Dendritic cell treated with granulocyte-macrophage colony-stimulating factor and Interleukin-4, amounts not matched to agents 40 ng/mL and 50 ng/mL, for 4 days (primary cell): Measurements from ENCODE around the gene CEACAM5.

Experiments used
- H3K27ac Mint-ChIP-seq: one replicate; pipeline ENCODE4 v1.8.0; 2022; ENCODE audit warnings: mild to moderate bottlenecking, mixed read lengths
- H3K27me3 Mint-ChIP-seq: one replicate; pipeline ENCODE4 v1.8.0; 2022; ENCODE audit warnings: mild to moderate bottlenecking, mixed read lengths
- H3K36me3 Mint-ChIP-seq: one replicate; pipeline ENCODE4 v1.8.0; 2022; ENCODE audit warnings: low read depth, mixed read lengths
- H3K4me1 Mint-ChIP-seq: one replicate; pipeline ENCODE4 v1.8.0; 2022; ENCODE audit warnings: low read depth, mixed read lengths
- H3K4me3 Mint-ChIP-seq: one replicate; pipeline ENCODE4 v1.8.0; 2022; ENCODE audit warnings: mild to moderate bottlenecking, moderate library complexity, mixed read lengths
- H3K9me3 Mint-ChIP-seq: one replicate; pipeline ENCODE4 v1.8.0; 2022; ENCODE audit warnings: mixed read lengths
- intact Hi-C: fragments of 100-400 bp; cut with micrococcal nuclease; formaldehyde crosslinking; loops from one replicate; pipeline ENCODE4 v1.15.0; 2022

The CEACAM5 gene

GRCh38 chr19:41708481-41708880, at the start of gene CEACAM5:
TSS of gene CEACAM5 (plus strand) at chr19:41708626. CDS start at chr19:41708732, 106 bp downstream.
- no peak within 1 kb of the TSS for H3K27ac Mint-ChIP-seq
- intact Hi-C loops = no loop called here

GRCh38 chr19:41666075-41666474, 42.4 kb upstream of the CEACAM5 start:
- no peaks in the 10 kb centered on the region for H3K36me3 Mint-ChIP-seq
- H3K27ac Mint-ChIP-seq = no peak overlapping the region
- peaks cover 45% of the 10 kb centered on the region for H3K9me3 Mint-ChIP-seq
- H3K4me1 Mint-ChIP-seq = no peaks in the 10 kb centered on the region
- peaks cover 36% of the 10 kb centered on the region for H3K27me3 Mint-ChIP-seq
- H3K4me3 Mint-ChIP-seq = no peak overlapping the region
- intact Hi-C loops = no loop called here

More at GRCh38 chr19:41708481-41708880, at the start of gene CEACAM5:
- H3K36me3 Mint-ChIP-seq = no peaks in the 10 kb centered on the region
- H3K9me3 Mint-ChIP-seq = no peaks in the 10 kb centered on the region
- H3K4me1 Mint-ChIP-seq = peaks cover 7% of the 10 kb centered on the region
- H3K27me3 Mint-ChIP-seq = peaks cover 44% of the 10 kb centered on the region
- no peak within 1 kb of the TSS for H3K4me3 Mint-ChIP-seq

DNA sequence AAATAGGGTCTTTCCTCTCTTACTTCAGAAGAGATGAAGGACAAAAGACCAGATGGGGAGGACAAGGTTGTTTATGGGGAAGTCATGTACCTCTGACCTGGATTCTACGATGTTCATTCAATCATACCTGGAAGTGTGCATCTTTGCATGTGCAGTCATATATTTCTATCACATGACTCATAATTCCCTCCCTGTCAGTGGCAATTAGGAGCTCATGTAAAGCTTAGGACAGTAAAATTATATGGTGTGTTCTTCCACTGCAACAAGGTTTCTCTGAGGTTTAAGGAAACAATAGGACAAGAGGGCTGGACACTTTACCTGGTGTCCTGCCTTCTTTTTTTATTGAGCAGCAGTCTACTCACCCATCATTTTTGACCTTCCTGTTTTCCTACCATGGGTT, 40.1 kb upstream of the CEACAM5 start:
- Mint-ChIP-seq H3K9me3 (peaks cover 45% of the 10 kb centered on the region), H3K27ac (no peak overlapping the region), H3K4me3 (no peak overlapping the region), H3K36me3 (no peaks in the 10 kb centered on the region), H3K4me1 (no peaks in the 10 kb centered on the region), H3K27me3 (peaks cover 42% of the 10 kb centered on the region)
- intact Hi-C loops = no loop called here

GRCh38 chr19:41670755-41671154, 37.7 kb upstream of the CEACAM5 start:
- Mint-ChIP-seq H3K4me3 (no peak overlapping the region), H3K9me3 (peaks cover 21% of the 10 kb centered on the region), H3K27me3 (peaks cover 42% of the 10 kb centered on the region), H3K27ac (no peak overlapping the region), H3K36me3 (no peaks in the 10 kb centered on the region), H3K4me1 (no peaks in the 10 kb centered on the region)
- intact Hi-C loops = no loop called here

GRCh38 chr19:41671486-41671885, 36.9 kb upstream of the CEACAM5 start:
- Mint-ChIP-seq H3K27me3 (peaks cover 44% of the 10 kb centered on the region), H3K9me3 (peaks cover 13% of the 10 kb centered on the region), H3K4me3 (no peak overlapping the region), H3K4me1 (no peaks in the 10 kb centered on the region), H3K36me3 (no peaks in the 10 kb centered on the region), H3K27ac (no peak overlapping the region)
- intact Hi-C loops = no loop called here

DNA sequence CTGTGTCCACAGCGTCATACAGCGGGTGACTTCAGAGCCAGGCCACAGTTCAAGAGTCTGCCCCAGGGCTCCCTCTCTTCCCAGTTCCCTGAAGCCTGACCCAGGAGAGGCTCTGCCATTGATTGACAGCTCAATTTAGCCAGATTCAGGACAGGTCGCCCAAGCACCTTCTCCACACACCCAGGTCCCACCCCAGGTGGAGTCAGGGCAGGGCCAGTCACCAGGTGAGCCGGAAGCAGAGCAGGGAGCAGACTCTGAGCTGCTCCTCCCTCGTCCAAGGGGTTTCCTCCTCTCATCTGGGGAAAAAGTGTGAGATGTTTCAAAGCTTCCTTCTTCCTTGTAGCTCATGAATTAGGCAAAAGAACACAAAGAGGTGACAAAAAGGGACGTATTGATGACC, 26.0 kb upstream of the CEACAM5 start:
- H3K27me3 Mint-ChIP-seq = peaks cover 30% of the 10 kb centered on the region
- H3K4me3 Mint-ChIP-seq = no peak overlapping the region
- H3K4me1 Mint-ChIP-seq = no peaks in the 10 kb centered on the region
- no peak overlapping the region for H3K27ac Mint-ChIP-seq
- H3K9me3 Mint-ChIP-seq = no peaks in the 10 kb centered on the region
- intact Hi-C loops = no loop called here
- no peaks in the 10 kb centered on the region for H3K36me3 Mint-ChIP-seq

DNA sequence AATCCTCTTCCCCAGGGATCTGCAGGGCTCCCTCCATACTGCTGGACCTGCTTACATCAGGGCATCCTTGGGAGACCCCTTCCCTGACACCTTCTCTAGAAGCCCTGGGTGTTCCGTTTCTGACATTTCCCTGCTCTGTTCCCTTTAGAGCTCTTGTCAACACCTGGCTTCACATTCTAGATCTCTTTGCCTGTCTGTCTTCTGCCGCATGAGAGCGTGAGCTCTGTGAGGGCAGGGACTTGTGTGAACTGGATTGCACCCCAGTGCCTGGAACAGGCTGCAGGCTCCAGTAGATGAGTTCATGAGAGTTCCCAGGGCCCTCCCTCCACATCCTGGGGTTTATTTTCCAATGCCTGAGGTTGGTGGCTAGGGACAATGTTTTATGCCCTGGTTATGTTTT, 21.0 kb upstream of the CEACAM5 start:
- H3K4me3 Mint-ChIP-seq = no peak overlapping the region
- peaks cover 7% of the 10 kb centered on the region for H3K4me1 Mint-ChIP-seq
- peaks cover 46% of the 10 kb centered on the region for H3K27me3 Mint-ChIP-seq
- no peak overlapping the region for H3K27ac Mint-ChIP-seq
- intact Hi-C loops = no loop called here
- H3K9me3 Mint-ChIP-seq = no peaks in the 10 kb centered on the region
- no peaks in the 10 kb centered on the region for H3K36me3 Mint-ChIP-seq

- peaks cover 7% of the 10 kb centered on the region for H3K4me1 Mint-ChIP-seq
- H3K27me3 Mint-ChIP-seq = peaks cover 48% of the 10 kb centered on the region
- no peak within 1 kb of the TSS for H3K27ac Mint-ChIP-seq
Observed at GRCh38 chr19:41688098-41688497, 20.3 kb upstream of the CEACAM5 start, which contains the start of gene CEACAM7. TSS of gene CEACAM7 (minus strand) at chr19:41688270. CDS start at chr19:41688165, 105 bp downstream.

DNA sequence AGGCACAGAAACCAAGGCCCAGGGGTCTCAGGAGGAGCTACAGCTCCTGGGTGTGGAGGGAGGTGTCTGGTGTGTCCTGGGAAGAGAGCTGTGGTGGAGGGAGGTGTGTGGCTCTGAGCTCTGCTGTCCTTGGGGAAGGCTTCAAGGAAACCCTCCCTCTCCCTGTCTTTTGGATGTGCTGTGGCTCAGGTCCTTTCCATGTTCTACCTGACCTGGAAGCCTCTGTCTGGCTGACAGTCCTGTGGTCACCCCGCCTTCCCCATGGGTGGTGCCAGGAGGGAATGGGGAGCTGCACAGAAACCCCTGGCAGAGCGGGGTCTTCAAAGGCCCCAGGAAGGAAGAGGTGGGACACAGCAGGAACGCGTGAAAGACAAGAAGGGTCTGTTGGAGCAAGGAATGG, 19.7 kb upstream of the CEACAM5 start:
- Mint-ChIP-seq H3K27ac (no peak overlapping the region), H3K36me3 (no peaks in the 10 kb centered on the region), H3K4me1 (peaks cover 7% of the 10 kb centered on the region), H3K9me3 (no peaks in the 10 kb centered on the region), H3K27me3 (peaks cover 52% of the 10 kb centered on the region), H3K4me3 (no peak overlapping the region)
- intact Hi-C loops = no loop called here

More at GRCh38 chr19:41688098-41688497, 20.3 kb upstream of the CEACAM5 start, which contains the start of gene CEACAM7:
- Mint-ChIP-seq H3K36me3 (no peaks in the 10 kb centered on the region), H3K4me3 (no peak within 1 kb of the TSS), H3K9me3 (no peaks in the 10 kb centered on the region)
- intact Hi-C loops = no loop called here

DNA sequence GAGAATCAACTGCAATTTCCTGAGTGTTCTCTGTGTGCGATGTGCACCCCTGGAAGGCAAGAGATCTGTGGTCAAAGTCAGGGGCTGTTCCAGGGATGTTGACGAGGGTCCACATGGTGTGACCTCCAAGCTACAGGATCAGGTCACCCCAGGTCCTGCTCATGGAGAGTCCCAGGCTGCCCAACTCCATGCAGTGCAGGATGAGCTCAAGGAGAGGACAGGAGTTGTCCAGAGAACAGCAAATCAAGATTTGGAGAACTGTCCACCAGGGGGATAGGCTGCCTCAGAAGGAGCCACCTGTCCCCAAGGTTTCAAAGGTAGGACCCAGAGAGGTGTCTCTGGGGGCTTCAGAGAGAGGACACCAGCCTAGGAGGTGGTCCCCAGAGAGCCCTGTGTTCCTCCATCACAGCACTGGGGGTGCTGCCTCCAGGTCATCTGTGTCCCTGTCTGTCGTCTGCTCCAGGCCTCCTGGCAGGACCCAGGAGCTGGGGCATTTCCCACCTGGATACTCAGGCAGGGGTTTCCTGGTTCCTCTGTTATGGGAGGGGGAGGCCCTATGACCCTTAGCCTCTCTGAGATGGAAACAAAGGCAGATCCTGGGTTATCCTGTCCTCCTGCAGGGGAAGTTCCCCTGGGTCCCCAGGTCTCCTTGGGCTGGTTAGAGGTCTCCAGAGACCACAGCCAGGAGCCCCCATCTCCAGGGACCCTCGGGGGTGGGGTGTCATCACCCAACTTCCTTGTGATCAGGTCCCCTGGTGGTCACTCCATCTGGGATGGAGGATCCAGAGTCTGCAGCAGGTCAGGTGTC, 18.2 kb upstream of the CEACAM5 start:
- H3K36me3 Mint-ChIP-seq = no peaks in the 10 kb centered on the region
- H3K4me1 Mint-ChIP-seq = peaks cover 7% of the 10 kb centered on the region
- no peaks in the 10 kb centered on the region for H3K9me3 Mint-ChIP-seq
- H3K27ac Mint-ChIP-seq = no peak overlapping the region
- intact Hi-C loops = no loop called here
- no peak overlapping the region for H3K4me3 Mint-ChIP-seq
- H3K27me3 Mint-ChIP-seq = peaks cover 56% of the 10 kb centered on the region

- intact Hi-C loops = no loop called here
- H3K36me3 Mint-ChIP-seq = no peaks in the 10 kb centered on the region
- H3K27me3 Mint-ChIP-seq = peaks cover 58% of the 10 kb centered on the region
- H3K27ac Mint-ChIP-seq = no peak overlapping the region
- H3K4me1 Mint-ChIP-seq = peaks cover 7% of the 10 kb centered on the region
- no peak overlapping the region for H3K4me3 Mint-ChIP-seq
- no peaks in the 10 kb centered on the region for H3K9me3 Mint-ChIP-seq
Observed at GRCh38 chr19:41690801-41691065, 17.7 kb upstream of the CEACAM5 start.

DNA sequence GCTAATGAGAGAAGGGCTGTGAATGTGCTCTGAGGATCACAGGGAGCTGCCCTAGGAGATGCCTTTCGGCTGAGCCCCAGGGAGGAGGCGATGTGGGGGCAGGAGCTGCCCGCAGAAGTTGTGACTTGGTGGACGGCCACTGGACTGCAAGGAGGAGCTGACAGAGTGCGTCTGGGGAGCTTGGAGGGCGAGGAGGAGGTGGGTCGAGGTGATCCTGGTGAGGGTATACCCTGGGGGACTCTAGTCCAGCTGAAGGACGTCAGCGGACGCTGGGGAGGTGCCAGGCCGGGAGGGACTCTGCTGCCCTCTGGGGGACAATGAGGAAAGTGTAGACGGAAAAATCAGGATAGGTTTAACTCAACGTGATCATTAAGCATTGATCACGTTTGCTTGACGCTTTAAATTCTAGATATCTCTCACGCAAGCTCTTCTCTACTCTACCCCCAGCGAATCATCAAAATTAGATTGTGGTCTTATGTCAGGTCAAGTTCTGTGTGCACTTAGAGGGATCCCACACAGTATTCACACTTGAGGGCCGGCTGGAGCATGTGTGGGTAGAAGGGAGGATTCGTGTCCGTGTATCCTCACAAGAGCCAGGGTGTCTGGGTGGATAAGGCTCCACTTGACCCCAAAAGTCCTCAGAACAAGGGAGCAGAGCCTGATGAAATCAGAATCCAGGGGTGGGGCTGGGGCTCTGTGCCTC, 17.0 kb upstream of the CEACAM5 start:
- Mint-ChIP-seq H3K9me3 (no peaks in the 10 kb centered on the region), H3K4me1 (peaks cover 7% of the 10 kb centered on the region), H3K36me3 (no peaks in the 10 kb centered on the region), H3K27ac (no peak overlapping the region), H3K27me3 (peaks cover 65% of the 10 kb centered on the region), H3K4me3 (no peak overlapping the region)
- intact Hi-C loops = no loop called here

DNA sequence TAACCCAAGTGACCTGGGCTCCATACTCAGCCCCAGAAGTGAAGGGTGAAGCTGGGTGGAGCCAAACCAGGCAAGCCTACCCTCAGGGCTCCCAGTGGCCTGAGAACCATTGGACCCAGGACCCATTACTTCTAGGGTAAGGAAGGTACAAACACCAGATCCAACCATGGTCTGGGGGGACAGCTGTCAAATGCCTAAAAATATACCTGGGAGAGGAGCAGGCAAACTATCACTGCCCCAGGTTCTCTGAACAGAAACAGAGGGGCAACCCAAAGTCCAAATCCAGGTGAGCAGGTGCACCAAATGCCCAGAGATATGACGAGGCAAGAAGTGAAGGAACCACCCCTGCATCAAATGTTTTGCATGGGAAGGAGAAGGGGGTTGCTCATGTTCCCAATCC, 14.2 kb upstream of the CEACAM5 start:
- Mint-ChIP-seq H3K27me3 (peaks cover 66% of the 10 kb centered on the region), H3K9me3 (no peaks in the 10 kb centered on the region), H3K4me3 (no peak overlapping the region), H3K4me1 (peaks cover 15% of the 10 kb centered on the region), H3K36me3 (no peaks in the 10 kb centered on the region), H3K27ac (no peak overlapping the region)
- intact Hi-C loops = no loop called here

- intact Hi-C loops = no loop called here
Observed at GRCh38 chr19:41694831-41695635, 13.4 kb upstream of the CEACAM5 start.

More at GRCh38 chr19:41694831-41695635, 13.4 kb upstream of the CEACAM5 start:
- Mint-ChIP-seq H3K27ac (no peak overlapping the region), H3K36me3 (no peaks in the 10 kb centered on the region), H3K4me3 (no peak overlapping the region), H3K27me3 (peaks cover 69% of the 10 kb centered on the region), H3K9me3 (no peaks in the 10 kb centered on the region), H3K4me1 (peaks cover 17% of the 10 kb centered on the region)
